NCI-H748 treated with DMSO at 0.1 percent for 48 hours (cell line): ENCODE data around the gene RBFA.

Experiments used
- DNase-seq: peaks from one replicate; lab custom pipeline; 2025; lab: John Stamatoyannopoulos, UW

RBFA gene

DNA sequence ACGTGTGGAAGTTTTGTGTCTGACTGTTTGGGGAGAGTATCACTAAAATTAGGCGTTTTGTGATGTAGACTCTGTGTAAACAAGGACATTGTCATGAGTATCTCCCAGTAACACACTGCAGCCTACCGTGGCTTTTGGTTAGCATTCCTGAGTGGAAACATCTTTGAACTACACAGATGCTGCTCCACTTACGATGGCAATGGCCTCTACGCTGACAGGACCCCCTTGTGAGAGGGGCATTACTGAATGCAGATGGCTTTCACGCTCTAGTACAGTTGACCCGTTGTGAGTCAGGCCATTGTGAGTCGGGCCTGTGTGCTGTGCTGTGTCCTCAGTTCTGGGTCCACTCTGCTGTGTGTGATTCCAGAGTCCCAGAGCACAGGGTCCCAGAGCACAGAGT is 40.5 kb downstream of the RBFA start:
- DNase-seq, result no peak

DNA sequence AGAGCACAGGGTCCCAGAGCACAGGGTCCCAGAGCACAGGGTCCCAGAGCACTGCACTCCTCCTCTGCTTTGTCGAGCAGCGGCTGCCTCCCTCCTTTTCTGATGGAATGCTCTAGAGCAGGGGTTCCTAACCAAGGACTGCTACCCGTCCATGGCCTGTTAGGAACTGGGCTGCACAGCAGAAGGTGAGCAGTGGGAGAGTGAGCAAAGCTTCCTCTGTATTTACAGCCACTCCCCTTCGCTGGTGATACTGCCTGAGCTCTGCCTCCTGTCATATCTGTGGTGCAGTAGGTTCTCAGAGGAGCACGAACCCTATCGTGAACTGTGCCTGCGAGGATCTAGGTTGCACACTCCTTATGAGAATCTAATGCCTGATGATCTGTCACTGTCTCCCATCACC is 41.7 kb downstream of the RBFA start:
- DNase-seq, result no peak

DNA sequence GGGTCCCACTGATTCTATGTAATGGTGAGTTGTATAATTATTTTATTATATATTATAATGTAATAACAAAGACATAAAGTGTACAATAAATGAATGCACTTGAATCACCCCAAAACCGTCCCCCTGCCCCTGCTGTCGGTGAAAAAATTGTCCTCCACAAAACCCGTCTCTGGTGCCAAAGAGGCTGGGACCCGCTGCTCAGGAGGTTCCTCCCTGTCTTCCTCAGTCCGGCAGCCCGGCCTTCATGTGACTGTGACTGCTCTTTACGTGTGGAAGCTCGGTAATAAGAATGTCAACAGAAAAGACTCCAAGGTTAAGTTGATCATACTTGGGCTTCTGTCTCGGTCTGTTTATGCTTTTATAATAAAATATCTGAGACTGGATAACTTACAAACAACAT is 42.1 kb downstream of the RBFA start:
- DNase-seq, result no peak

DNA sequence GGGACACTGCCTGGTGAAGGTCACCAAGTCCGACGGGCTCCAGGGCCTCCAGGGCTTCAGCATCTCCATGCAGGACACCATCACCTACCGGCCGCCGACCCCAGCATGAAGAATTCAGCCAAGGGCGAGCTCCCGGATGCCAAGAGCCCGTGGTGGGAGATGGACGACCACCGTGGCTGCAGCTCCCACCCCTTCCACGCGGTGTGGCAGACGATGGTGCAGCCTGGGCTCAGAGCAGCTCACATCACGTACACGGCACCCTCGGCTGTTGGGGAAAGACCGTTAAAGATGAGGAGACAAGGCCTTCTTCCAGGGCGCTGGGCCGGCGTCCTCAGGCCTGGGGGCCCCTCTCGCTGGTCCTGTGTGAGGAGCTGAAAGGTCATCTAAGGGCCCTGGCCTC is 43.6 kb downstream of the RBFA start:
- no peak for DNase-seq
